Uterus (tissue), 2 donors: ENCODE results near the gene TCTN1.

Source experiments
- CTCF ChIP-seq, 4 experiments: fragments of 200-600 bp in 2 of 4; fragments of 450-650 bp in 2 of 4; sonication (generic) in 2 of 4; IDR thresholded peaks; one replicate each; pipeline ENCODE4 v1.5.1; 2016 to 2019; ENCODE audit warnings: antibody characterized with exemption in 4 of 4, mild to moderate bottlenecking in 2 of 4, moderate library complexity in 1 of 4
- POLR2A ChIP-seq, 2 donors: fragments of 450-650 bp; IDR thresholded peaks; one replicate each; pipeline ENCODE4 v1.6.1; 2016; ENCODE audit warnings: antibody characterized with exemption in 2 of 2, mild to moderate bottlenecking in 1 of 2, moderate library complexity in 1 of 2

GRCh38 chr12:110606253-110606611, 7.7 kb upstream of the TCTN1 start:
- no peak for TF ChIP-seq CTCF (IDR thresholded peaks at IDR 0.05)
- no peak for TF ChIP-seq POLR2A (IDR thresholded peaks at IDR 0.05)
